B cell (primary cell): ENCODE data around the gene NIPAL1. TPM values are rescaled to one million over a fixed set of nuclear protein-coding genes. Genes with fewer than 3 reads are reported as not detected.
"Not testable (repeated sequence)": the region's sequence is repeated elsewhere in the genome, so short reads cannot be mapped to it uniquely, and the experiment has no call there.

ENCODE experiments used
- ATAC-seq: fragments of 200-7000 bp; cut with Tn5 transposase; one replicate; pipeline ENCODE4 v1.10.0; 2021; ENCODE audit warnings: low read depth, mild to moderate bottlenecking, moderate number of reproducible peaks, moderate library complexity
- CTCF ChIA-PET: fragments of 350-600 bp; sonication (Branson Sonifier 250); formaldehyde crosslinking; loops from one replicate; lab custom pipeline; 2021; ENCODE audit warnings: antibody characterized with exemption, inconsistent platforms; lab: Charles Lee
- POLR2A ChIA-PET: fragments of 350-600 bp; sonication (Branson Sonifier 250); formaldehyde crosslinking; loops from one replicate; lab custom pipeline; 2021; ENCODE audit warnings: antibody characterized with exemption; lab: Charles Lee
- DNase-seq: peaks from one replicate; pipeline ENCODE4 v3.0.0; 2013
- H2AFZ ChIP-seq: 2 replicates; pipeline ENCODE4 v1.6.1; 2012; ENCODE audit warnings: mild to moderate bottlenecking, low read depth, low read length; ENCODE audit not compliant: insufficient read depth, poor library complexity, severe bottlenecking
- H3K27ac ChIP-seq, 2 donors: 1 replicate in 1 of 2; 2 replicates in 1 of 2; pipeline ENCODE4 v1.5.1; 2012 to 2013; ENCODE audit warnings: low read length in 2 of 2, mild to moderate bottlenecking in 2 of 2, moderate library complexity in 1 of 2
- H3K27me3 ChIP-seq, 4 experiments: fragments of 200-600 bp in 1 of 4; sonication (generic) in 1 of 4; replicated peaks in 1 of 4; 1 replicate in 2 of 4; 2 replicates in 2 of 4; pipeline versions ENCODE4 v1.6.1 to v1.7.0; 2013 to 2016; ENCODE audit warnings: low read length in 3 of 4, mild to moderate bottlenecking in 2 of 4, mixed read lengths in 1 of 4, moderate library complexity in 1 of 4; ENCODE audit not compliant: insufficient read depth in 4 of 4, control insufficient read depth in 3 of 4; ENCODE audit errors: control extremely low read depth in 1 of 4
- H3K36me3 ChIP-seq, 2 experiments: replicated peaks in 1 of 2; 1 replicate in 1 of 2; 2 replicates in 1 of 2; pipeline versions ENCODE4 v1.6.1 to v1.7.1; 2013; ENCODE audit warnings: low read length in 1 of 2; ENCODE audit not compliant: insufficient read depth in 2 of 2, control insufficient read depth in 1 of 2; ENCODE audit errors: control extremely low read depth in 1 of 2, extremely low read depth in 1 of 2
- H3K4me1 ChIP-seq, 2 donors: fragments of 200-600 bp in 1 of 2; sonication (generic) in 1 of 2; 1 replicate in 1 of 2; 2 replicates in 1 of 2; pipeline versions ENCODE4 v1.5.1 to v1.6.1; 2013 to 2017; ENCODE audit warnings: low read length in 2 of 2; ENCODE audit not compliant: control insufficient read depth in 2 of 2, insufficient read depth in 2 of 2
- H3K4me2 ChIP-seq: replicated peaks from 2 replicates; pipeline ENCODE3; 2012; ENCODE audit warnings: mild to moderate bottlenecking, low read depth, low read length; ENCODE audit not compliant: poor library complexity, severe bottlenecking
- H3K4me3 ChIP-seq, 5 experiments: fragments of 200-600 bp in 1 of 5; sonication (generic) in 1 of 5; 1 replicate in 3 of 5; 2 replicates in 2 of 5; pipeline versions ENCODE4 v1.5.1 to v1.7.0; 2011 to 2016; ENCODE audit warnings: low read length in 4 of 5, mild to moderate bottlenecking in 4 of 5, low read depth in 2 of 5, control low read depth in 1 of 5, moderate library complexity in 1 of 5; ENCODE audit not compliant: insufficient read depth in 1 of 5; ENCODE audit errors: control extremely low read depth in 1 of 5, extremely low read depth in 1 of 5
- H3K79me2 ChIP-seq: fragments of 200-600 bp; sonication (generic); one replicate; pipeline ENCODE4 v1.6.0; 2016; ENCODE audit warnings: low read length; ENCODE audit not compliant: control insufficient read depth, insufficient read depth
- H3K9ac ChIP-seq: fragments of 200-600 bp; sonication (generic); 2 replicates; pipeline ENCODE4 v1.6.1; 2017; ENCODE audit warnings: mild to moderate bottlenecking, low read length, moderate library complexity
- H3K9me3 ChIP-seq, 3 donors: one replicate each; pipeline versions ENCODE4 v1.6.1 to v1.7.1; 2013; ENCODE audit warnings: low read length in 2 of 3; ENCODE audit not compliant: control insufficient read depth in 2 of 3, insufficient read depth in 1 of 3; ENCODE audit errors: control extremely low read depth in 1 of 3
- H4K20me1 ChIP-seq: 2 replicates; pipeline ENCODE4 v1.6.0; 2012; ENCODE audit warnings: mild to moderate bottlenecking, low read length; ENCODE audit not compliant: insufficient read depth, control insufficient read depth, poor library complexity, severe bottlenecking
- H3K27ac Mint-ChIP-seq: one replicate; pipeline ENCODE4 v1.8.0; 2021; ENCODE audit warnings: mixed read lengths
- H3K27me3 Mint-ChIP-seq: one replicate; pipeline ENCODE4 v1.8.0; 2021; ENCODE audit warnings: mixed read lengths
- H3K4me1 Mint-ChIP-seq: one replicate; pipeline ENCODE4 v1.8.0; 2021; ENCODE audit warnings: mixed read lengths
- H3K4me3 Mint-ChIP-seq: one replicate; pipeline ENCODE4 v1.8.0; 2021; ENCODE audit warnings: mixed read lengths
- H3K9me3 Mint-ChIP-seq: one replicate; pipeline ENCODE4 v1.8.0; 2022; ENCODE audit warnings: mixed read lengths; ENCODE audit not compliant: insufficient read depth
- EZH2 ChIP-seq: IDR thresholded peaks from 2 replicates; pipeline ENCODE4 v1.6.1; 2012; ENCODE audit warnings: borderline replicate concordance, low read depth, mild to moderate bottlenecking, moderate library complexity, low read length; ENCODE audit not compliant: insufficient read depth, poor library complexity, severe bottlenecking
- WGBS: methylation state at CpG from one replicate; pipeline ENCODE4 v1.1.5; 2013; ENCODE audit warnings: missing lambda C conversion rate; ENCODE audit not compliant: insufficient coverage; 5-methylcytosine and 5-hydroxymethylcytosine counted together
- intact Hi-C: fragments of 100-400 bp; cut with micrococcal nuclease; formaldehyde crosslinking; loops from one replicate; pipeline ENCODE4 v1.10.0; 2022
- polyA plus RNA-seq: library from polyadenylated mRNA; depleted of rRNA; stranded (reverse); fragments of >200 nt; gene quantifications from 2 replicates; pipeline ENCODE4 v1.2.3, GENCODE V29; 2012
- total RNA-seq, 2 donors: library from RNA; stranded (reverse); fragments of 120-200 nt in 1 of 2; gene quantifications; 1 replicate in 1 of 2; 2 replicates in 1 of 2; pipeline versions ENCODE4 v1.2.3 to v1.2.4, GENCODE V29; 2013 to 2022
- TF ChIP-seq, protein P1 (sequence below): fragments of 200-600 bp; IDR thresholded peaks from one replicate; pipeline ENCODE4 v1.8.0; 2022; ENCODE audit warnings: antibody characterized with exemption, mild to moderate bottlenecking

The NIPAL1 gene
- total and polyA plus RNA-seq, 2 donors (not counting 1 experiment from before 2014, with no cell fraction given): 0.24 to 1.1 TPM

DNA sequence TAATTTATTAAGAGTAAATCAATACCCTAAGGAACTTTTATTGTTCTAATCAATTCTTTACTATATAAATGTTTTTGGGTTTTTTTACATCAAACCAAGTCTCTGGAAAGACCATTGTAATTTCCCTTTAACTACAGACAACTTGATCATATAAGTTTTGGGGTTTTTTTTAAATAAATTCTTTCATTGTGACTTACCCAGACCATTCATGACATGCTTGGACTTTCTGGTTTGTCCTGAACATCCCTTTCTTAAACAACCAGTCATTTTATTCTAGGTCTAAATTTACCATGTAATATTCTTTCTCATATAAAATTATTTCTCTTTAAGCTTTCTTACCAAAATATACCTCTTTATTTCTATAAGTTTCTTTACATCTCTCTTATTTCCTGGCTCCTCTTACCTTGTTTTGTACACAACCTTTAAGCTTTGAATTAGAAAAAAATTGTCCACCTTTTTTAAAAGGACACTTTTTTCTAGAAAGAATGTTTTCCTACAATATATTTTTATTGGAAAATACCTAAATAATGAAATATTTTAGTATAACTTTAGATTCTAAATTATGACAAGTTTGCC lies 8.5 kb upstream of the NIPAL1 start:
- intact Hi-C loops: no loop called here
- ChIA-PET CTCF (interaction anchor here (2.7 kb wide), 1 partner anchor 25 kb away, joined by 9 read pairs; no protein-coding TSS in a partner anchor), POLR2A (no interaction called here)

DNA sequence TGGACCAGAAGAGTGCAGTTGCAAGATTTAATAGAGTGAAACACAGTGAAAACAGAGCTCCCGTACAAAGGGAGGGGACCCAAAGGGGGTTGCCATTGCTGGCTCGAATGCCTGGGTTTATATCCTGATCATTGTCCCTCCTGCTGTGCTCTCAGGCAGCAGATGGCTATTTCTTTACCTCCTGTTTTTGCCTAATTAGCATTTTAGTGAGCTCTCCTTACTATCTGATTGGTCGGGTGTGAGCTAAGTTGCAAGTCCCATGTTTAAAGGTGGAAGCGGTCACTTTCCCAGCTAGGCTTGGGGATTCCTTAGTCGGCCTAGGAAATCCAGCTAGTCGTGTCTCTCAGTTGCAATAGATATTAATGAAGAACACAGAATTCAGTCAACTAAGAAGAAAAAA lies 5.7 kb upstream of the NIPAL1 start:
- 100% methylated on average over 2 of the region's 6 CpGs for WGBS

More for the DNA sequence above, 8.5 kb upstream of the NIPAL1 start:
- H3K27me3 Mint-ChIP-seq: peaks cover 17% of the 10 kb centered on the region
- no peak for TF ChIP-seq EZH2
- TF ChIP-seq, protein P1, sequence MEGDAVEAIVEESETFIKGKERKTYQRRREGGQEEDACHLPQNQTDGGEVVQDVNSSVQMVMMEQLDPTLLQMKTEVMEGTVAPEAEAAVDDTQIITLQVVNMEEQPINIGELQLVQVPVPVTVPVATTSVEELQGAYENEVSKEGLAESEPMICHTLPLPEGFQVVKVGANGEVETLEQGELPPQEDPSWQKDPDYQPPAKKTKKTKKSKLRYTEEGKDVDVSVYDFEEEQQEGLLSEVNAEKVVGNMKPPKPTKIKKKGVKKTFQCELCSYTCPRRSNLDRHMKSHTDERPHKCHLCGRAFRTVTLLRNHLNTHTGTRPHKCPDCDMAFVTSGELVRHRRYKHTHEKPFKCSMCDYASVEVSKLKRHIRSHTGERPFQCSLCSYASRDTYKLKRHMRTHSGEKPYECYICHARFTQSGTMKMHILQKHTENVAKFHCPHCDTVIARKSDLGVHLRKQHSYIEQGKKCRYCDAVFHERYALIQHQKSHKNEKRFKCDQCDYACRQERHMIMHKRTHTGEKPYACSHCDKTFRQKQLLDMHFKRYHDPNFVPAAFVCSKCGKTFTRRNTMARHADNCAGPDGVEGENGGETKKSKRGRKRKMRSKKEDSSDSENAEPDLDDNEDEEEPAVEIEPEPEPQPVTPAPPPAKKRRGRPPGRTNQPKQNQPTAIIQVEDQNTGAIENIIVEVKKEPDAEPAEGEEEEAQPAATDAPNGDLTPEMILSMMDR: no peak
- no peak overlapping the region for H3K4me2 ChIP-seq
- no peak for DNase-seq
- no peaks in the 10 kb centered on the region for H3K4me1 ChIP-seq
- H3K4me3 ChIP-seq: no peak overlapping the region
- ATAC-seq: no peak
- H3K9me3 Mint-ChIP-seq: peaks cover 3% of the 10 kb centered on the region
- no peak overlapping the region for H2AFZ ChIP-seq
- no peaks in the 10 kb centered on the region for H3K4me1 Mint-ChIP-seq
- H3K27ac Mint-ChIP-seq: no peak overlapping the region
- no peaks in the 10 kb centered on the region for H3K79me2 ChIP-seq
- H3K9ac ChIP-seq: no peak overlapping the region
- no peaks in the 10 kb centered on the region for H4K20me1 ChIP-seq
- no peaks in the 10 kb centered on the region for H3K36me3 ChIP-seq
- H3K27me3 ChIP-seq: peaks cover 0 to 8% (median 4%) of the 10 kb centered on the region in 4 experiments
- no peak overlapping the region for H3K4me3 Mint-ChIP-seq
- H3K9me3 ChIP-seq: peaks cover 3 to 19% (median 8%) of the 10 kb centered on the region in 3 donors
- no peak overlapping the region for H3K27ac ChIP-seq

More for the DNA sequence above, 5.7 kb upstream of the NIPAL1 start:
- H3K27ac Mint-ChIP-seq, H3K4me1 Mint-ChIP-seq, H3K9me3 Mint-ChIP-seq, H3K36me3 ChIP-seq, H3K79me2 ChIP-seq, H4K20me1 ChIP-seq, H3K27ac ChIP-seq, H2AFZ ChIP-seq, ATAC-seq, H3K4me2 ChIP-seq, H3K9ac ChIP-seq, POLR2A ChIA-PET, DNase-seq, H3K4me3 ChIP-seq, H3K4me3 Mint-ChIP-seq, H3K4me1 ChIP-seq: not testable (repeated sequence)
- Histone ChIP-seq H3K9me3 (peaks cover 4 to 15% (median 4%) of the 10 kb centered on the region in 3 donors), H3K27me3 (peaks cover 0 to 20% (median 14%) of the 10 kb centered on the region in 4 experiments)
- CTCF ChIA-PET: interaction anchor here (0.7 to 1.4 kb wide), 3 partner anchors 23 to 76 kb away, joined by 3 to 5 read pairs (median 3); no protein-coding TSS in a partner anchor
- peaks cover 37% of the 10 kb centered on the region for H3K27me3 Mint-ChIP-seq
- intact Hi-C loops: loop anchor here (5.0 kb wide), 1 partner anchor 36 kb away; no protein-coding TSS in a partner anchor
